ENCODE data around the gene MGME1. TPM values are rescaled to one million over a fixed set of nuclear protein-coding genes. Genes with fewer than 3 reads are reported as not detected.

MGME1 gene
- total RNA-seq, 4 donors from 2014 or later = 21.9 to 36.3 (median 33.5) TPM

- intact Hi-C loops (cut with DNase I; ENCODE audit: low total_unique reads) = no loop called here
- TF ChIP-seq POLR2A (IDR thresholded peaks at IDR 0.05) = no peak
- TF ChIP-seq, protein P1, sequence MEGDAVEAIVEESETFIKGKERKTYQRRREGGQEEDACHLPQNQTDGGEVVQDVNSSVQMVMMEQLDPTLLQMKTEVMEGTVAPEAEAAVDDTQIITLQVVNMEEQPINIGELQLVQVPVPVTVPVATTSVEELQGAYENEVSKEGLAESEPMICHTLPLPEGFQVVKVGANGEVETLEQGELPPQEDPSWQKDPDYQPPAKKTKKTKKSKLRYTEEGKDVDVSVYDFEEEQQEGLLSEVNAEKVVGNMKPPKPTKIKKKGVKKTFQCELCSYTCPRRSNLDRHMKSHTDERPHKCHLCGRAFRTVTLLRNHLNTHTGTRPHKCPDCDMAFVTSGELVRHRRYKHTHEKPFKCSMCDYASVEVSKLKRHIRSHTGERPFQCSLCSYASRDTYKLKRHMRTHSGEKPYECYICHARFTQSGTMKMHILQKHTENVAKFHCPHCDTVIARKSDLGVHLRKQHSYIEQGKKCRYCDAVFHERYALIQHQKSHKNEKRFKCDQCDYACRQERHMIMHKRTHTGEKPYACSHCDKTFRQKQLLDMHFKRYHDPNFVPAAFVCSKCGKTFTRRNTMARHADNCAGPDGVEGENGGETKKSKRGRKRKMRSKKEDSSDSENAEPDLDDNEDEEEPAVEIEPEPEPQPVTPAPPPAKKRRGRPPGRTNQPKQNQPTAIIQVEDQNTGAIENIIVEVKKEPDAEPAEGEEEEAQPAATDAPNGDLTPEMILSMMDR (IDR thresholded peaks at IDR 0.05) = no peak
- H3K4me3 ChIP-seq (ENCODE audit: low read depth, poor library complexity, severe bottlenecking) = no peak overlapping the region
- WGBS, 2 donors = 45 to 50% methylated on average over 3 of the region's 3 CpGs
- no peak for DNase-seq (ENCODE audit: low spot score in 2 of 2)
Observed at GRCh38 chr20:17943343-17943742, 25.5 kb upstream of the MGME1 start.

GRCh38 chr20:17944854-17945474 is 23.9 kb upstream of the MGME1 start:
- intact Hi-C loops (cut with DNase I; ENCODE audit: low total_unique reads) = no loop called here
- WGBS, 2 donors = 92 to 94% methylated on average over 4 of the region's 4 CpGs
- no peak overlapping the region for H3K4me3 ChIP-seq (ENCODE audit: low read depth, poor library complexity, severe bottlenecking)
- TF ChIP-seq, protein P1 (IDR thresholded peaks at IDR 0.05) = no peak
- TF ChIP-seq POLR2A (IDR thresholded peaks at IDR 0.05) = no peak
- no peak for DNase-seq (ENCODE audit: low spot score in 2 of 2)

GRCh38 chr20:17946040-17946439 is 22.8 kb upstream of the MGME1 start:
- no peak for TF ChIP-seq POLR2A (IDR thresholded peaks at IDR 0.05)
- TF ChIP-seq, protein P1 (IDR thresholded peaks at IDR 0.05) = no peak
- WGBS, 2 donors = 92% methylated on average over 5 of the region's 5 CpGs
- intact Hi-C loops (cut with DNase I; ENCODE audit: low total_unique reads) = no loop called here
- no peak for DNase-seq (ENCODE audit: low spot score in 2 of 2)
- no peak overlapping the region for H3K4me3 ChIP-seq (ENCODE audit: low read depth, poor library complexity, severe bottlenecking)

DNA sequence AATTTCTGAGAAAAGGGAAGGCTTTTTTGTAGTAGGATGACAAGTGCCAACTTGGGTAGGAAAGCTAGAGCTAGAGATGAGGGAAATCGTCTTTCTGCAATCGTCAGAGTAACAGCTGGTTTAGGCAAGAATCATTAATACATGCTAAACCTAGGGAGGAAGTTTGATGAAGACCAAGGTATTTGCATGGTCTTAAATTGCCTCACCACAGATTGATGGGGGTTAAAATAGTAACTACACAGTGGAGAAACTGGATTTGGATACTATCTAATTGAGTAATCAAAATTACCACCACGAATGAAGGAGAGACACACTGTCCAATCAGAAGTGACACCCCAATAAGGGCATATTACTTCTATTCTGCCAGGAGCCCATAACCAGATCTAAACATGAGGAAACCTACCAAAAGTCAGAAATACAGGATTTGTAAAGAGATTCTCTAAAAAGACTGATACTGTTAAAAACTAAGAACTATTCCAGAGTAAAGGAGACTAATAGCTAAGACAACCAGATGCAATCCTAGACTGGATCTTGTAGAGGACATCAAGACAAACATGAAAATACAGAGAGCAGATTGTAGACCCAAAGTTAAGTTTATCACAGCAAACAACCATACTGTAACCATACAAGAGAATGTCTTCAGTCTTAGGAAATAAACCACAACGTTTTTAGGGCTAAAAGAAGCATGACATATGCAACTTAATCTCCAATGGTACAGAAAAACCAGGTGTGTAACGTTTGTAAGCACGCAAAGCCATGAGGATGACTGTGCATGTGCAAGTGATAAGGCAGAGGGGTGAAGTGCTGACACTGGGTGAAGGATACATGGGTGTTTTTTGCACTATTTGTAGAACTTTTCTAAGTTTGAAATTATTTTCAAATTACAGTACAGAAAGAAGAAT is 22.0 kb upstream of the MGME1 start:
- WGBS, 2 donors = 77 to 78% methylated on average over 6 of the region's 6 CpGs
- no peak for TF ChIP-seq POLR2A (IDR thresholded peaks at IDR 0.05)
- TF ChIP-seq, protein P1 (IDR thresholded peaks at IDR 0.05) = no peak
- intact Hi-C loops (cut with DNase I; ENCODE audit: low total_unique reads) = no loop called here

DNA sequence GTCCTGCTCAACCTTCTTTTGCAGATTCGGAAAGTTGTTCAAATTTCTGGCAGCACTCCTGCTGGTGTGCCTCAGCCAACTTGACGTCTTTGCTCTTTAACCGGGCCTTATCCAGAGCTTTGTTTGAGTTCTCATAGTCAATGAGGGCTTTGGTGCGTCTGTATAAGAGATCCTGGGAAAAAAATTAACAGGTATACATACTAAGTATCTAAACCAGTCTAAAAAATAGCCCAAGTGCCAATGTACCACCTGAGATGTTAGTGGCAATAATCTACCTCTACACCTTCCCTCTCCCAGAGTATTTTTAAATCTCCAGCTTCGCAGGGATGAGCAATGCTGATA is 21.4 kb upstream of the MGME1 start:
- 71 to 82% methylated on average over 5 of the region's 5 CpGs for WGBS, 2 donors
- intact Hi-C loops (cut with DNase I; ENCODE audit: low total_unique reads) = no loop called here
- TF ChIP-seq, protein P1 (IDR thresholded peaks at IDR 0.05) = no peak
- no peak for TF ChIP-seq POLR2A (IDR thresholded peaks at IDR 0.05)
- no peak overlapping the region for H3K4me3 ChIP-seq (ENCODE audit: low read depth, poor library complexity, severe bottlenecking)
- DNase-seq (ENCODE audit: low spot score in 2 of 2) = no peak

More for the DNA sequence above, 22.0 kb upstream of the MGME1 start:
- H3K4me3 ChIP-seq (ENCODE audit: low read depth, poor library complexity, severe bottlenecking) = no peak overlapping the region
- DNase-seq (ENCODE audit: low spot score in 2 of 2) = no peak
